ENCODE data around the gene SOSTDC1.
"Not testable (repeated sequence)": the region's sequence is repeated elsewhere in the genome, so short reads cannot be mapped to it uniquely, and the experiment has no call there.

SOSTDC1 gene

DNA sequence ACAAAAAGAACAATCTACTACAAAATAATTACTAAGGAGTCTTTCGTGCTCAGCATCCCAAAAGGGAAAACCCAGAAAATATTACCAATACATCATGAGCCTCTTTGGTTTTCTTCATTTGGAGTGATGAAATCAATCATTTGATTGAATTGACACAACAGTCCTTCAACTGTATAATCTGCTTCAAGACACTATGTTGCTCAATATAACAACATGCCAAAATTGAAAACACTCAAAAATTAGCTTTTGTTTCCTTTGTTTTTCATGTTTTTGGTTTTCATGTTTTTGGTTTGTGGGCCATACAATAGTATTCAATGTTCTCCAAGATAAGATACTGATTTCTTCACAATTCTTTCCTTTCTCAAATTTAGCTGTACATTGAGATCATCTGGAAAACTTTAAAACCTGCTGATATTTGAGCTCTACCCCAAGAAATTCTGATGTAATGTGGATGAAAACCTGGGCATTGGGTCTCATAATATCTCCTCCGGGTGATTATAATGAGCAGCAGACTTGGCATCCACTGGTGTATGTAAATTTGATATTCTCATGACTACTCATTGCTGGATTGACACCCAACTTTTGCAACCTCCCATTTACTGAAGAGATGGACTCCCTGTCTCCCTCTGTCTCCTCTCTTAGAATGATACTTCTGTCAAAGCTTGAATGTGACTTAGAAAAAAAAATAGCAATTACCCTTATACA lies 4.6 kb downstream of the SOSTDC1 start:
- no peak for DNase-seq

DNA sequence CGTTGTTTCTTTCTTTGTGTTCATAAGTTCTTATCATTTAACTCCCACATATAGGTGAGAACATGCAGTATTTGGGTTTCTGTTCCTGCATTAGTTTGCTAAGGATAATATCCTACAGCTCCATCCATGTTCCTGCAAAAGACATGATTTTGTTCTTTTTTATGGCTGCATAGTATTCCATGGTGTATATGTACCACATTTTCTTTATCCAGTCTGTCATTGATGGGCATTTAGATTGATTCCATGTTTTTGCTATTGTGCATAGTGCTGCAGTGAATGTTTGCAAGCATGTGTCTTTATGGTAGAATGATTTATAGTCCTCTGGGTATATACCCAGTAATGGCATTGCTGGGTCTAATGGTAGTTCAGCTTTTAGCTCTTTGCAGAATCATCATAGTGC lies 9.2 kb downstream of the SOSTDC1 start:
- DNase-seq, result not testable (repeated sequence)

DNA sequence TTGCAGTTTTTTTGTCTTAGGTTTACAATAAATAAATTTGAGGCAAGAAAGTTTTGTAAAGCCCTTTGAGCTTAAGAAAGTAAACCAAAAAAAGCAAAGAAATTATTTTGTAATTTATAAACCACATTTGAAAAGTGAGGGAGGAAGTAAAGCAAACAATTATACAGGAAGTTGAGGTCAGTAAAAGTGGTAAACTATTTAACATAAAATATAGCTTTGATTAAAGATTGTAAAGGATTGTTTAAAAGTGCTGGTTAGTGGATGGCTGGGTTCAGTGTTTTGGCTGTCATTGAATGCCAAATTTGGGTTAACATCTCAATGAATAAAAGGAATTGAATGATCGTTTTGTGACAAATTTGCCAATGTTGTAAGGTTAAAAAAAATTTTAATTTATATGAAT lies 9.9 kb downstream of the SOSTDC1 start:
- peak in 1 of 4 experiments; percentile 14 for DNase-seq

DNA sequence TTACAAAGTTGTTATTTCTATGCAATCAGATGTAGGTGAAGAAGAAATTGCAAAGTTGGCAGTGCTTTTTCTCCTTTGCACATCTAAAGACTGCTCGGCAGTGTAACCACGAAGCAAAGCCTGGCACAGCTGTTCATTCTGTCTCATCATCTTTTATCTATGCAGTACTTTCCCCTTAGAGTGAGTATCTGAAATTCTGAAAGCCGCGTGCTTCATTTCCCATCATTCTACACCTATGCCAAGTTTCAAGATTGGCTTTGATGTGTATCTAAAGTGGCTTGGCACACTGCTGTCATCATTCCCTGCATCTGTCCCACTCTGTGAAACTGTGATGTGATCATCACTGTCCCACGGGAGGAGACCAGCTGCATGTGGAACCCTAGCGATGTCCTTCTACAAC lies 15.2 kb downstream of the SOSTDC1 start:
- DNase-seq, result no peak

DNA sequence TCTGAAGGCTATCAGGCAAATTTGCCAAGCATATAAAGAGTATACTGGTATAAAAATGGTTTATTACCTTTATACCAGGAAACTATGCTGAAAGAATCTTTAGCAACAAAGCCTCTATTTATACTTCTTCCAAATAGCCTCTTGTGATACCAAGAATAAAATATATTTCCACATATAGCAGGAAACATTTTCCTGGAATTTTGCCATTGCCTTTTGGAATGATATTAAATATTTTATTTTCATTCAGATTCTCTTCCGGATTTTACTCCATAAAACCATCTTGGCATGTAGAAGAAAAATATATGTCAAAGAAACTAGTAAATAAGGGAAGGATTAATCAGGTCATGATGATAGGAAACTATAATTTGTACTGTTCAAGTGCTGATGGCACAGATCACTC lies 17.7 kb downstream of the SOSTDC1 start:
- DNase-seq, result no peak

DNA sequence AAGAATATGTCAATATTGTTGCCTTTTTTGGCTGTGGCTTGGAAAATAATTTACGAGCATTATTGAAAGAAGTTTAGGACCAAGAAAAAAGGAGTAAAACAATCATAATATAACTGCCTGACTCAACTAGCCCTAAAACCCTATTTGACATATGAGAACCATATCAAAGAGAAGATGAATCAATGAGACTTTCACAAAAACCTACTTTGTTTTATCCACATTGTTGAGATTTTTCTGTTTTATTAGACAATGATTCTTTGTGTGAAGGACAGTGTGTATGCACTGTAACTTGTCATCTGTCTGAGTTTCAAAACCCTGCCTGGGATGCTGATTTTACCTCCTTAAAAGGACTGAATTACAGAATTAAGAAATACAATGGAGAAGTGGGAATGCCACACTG lies 19.0 kb downstream of the SOSTDC1 start:
- no peak for DNase-seq

DNA sequence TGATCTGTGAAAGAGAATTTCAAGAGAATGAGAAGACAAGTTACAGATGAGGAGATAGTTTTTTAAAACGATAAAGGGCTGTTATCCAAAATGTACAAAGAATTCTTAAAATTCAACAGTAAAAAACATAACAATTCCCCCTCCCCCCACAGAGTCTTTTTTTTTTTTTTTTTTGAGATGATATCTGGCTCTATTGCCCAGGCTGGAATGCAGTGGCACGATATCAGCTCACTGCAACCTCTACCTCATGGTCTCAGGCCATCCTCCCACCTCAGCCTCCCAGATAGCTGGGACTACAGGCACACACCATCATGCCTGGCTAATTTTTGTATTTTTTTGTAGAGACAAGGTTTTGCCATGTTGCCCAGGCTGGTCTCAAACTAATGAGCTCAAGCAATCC lies 21.7 kb downstream of the SOSTDC1 start:
- DNase-seq, result not testable (repeated sequence)

DNA sequence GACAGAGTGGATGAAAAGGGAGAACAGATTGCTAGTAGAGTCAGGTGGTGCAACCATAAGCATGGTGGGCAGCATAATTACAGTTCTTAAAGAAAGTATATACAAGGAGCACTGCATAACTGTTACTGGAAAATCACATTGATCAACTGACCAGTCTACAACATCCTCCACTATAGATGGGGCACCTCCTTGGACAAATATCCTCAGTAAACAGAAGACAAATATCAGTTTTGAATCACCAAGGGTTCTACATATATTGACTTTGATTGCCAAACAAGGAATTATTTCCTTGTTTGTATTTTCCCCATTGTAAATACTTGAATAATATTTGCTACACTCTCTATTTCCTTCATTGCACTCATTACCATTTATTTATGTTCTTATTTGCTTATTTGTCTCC lies 26.6 kb downstream of the SOSTDC1 start:
- no peak for DNase-seq

DNA sequence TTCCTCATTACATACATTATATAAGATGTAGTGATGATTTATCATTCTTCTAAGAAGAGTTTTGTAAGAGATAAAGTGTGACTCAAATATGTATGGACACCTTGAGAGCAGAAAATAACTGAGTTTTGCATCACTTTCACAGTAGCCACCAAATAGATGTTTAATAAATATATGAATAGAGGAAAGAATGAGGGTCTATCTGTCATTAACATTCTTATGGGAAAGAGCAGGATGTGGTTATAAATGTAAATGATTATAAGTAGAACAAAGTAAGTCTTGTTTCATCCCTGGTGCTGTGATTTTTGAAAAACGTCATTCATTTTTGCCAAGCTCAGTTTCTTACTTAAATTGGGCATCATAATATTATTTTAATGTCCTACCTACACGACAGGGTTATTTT lies 29.2 kb downstream of the SOSTDC1 start:
- no peak for DNase-seq

DNA sequence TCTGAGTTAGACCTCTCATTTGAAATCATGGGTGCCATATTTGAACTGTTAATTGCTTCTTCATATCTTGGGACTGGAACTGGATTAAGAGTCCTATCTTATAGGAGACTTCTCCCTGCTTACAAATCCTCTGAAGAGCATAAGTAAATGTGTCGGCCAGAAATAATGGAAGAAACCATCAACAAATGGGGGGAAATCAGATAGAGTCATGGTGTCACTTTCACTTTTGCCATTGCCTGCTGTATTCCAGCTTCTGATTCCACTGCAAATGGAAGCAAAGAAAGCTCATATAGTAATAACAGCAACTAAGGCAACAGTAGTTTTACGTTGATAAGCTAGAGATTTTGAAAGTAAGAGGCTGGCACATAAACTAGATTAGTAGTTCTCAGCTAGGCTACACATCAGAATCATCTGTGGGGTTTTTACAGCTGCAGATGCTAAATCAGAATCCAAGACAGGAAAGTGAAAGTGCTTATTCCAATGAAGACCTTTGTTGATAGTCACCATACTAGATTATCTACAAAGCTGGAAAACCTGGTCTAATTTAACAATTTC lies 31.9 kb downstream of the SOSTDC1 start:
- DNase-seq, result no peak

DNA sequence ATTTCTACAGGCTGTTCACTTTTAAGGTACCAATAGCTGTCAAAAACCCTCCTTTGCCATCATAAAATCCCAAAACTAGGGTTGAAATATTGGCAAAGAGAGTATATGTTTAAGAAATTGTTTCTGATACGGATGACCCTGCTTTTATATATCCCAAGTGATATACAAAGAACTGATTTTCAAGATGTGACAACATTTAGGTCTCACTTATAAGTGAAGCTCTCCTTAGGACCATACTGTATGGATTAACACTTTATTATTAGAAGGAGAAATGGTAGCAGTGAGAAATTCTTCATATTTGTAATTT lies 33.2 kb downstream of the SOSTDC1 start:
- DNase-seq, result no peak

DNA sequence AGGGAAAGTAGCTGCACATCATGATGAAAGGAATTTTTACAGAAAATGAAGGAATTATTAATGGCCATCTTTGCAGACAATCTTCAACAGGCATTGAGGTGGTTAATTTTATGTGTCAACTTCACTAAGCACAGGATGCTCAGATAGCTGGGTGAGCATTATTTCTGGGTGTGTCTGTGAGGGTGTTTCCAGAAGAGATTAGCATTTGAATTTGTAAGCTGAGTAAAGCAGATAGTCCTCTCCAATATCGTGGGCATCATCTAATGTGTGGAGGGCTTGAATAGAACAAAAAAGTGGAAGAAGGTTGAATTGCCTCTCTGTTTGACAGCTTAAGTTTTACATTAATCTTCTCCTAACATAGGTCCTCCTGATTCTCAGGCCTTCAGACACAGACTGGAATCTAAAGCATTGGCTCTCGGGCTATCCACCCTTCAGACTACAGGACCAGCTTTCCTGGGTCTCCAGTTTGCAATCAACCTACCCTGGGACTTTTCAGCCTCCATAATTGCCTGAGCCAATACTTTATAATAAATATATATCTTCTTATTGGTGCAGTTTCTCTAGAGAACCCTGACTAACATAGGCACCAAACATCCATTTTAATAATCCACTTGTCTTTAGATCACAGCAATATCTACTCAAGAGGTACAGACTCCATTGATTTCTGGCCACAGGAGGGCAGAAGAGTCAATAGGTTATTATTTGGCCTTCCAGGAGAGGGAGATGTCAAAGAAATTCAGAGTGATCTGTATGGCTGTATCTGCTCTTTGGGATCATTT lies 33.7 kb downstream of the SOSTDC1 start:
- DNase-seq, result peak in 3 of 4 experiments; percentile 31 to 51 (median 35)

DNA sequence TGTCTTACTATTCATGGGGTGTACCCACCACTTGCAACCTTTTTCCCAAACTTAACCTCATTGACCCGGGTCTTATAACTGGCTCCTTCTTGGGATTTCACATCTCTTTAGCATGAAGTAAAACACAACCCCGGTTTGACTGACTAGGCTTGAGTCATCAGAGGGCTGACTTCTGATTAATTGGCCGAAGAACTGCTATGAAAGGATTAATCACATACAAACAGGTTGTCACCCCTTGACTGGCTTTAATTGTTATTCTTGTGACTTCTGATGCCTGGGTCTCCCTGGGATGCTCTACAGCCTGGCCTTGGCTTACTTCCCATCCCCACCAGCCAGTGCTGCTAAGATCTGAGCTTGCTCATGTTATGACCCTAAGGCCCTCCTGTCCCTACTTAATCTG lies 35.4 kb downstream of the SOSTDC1 start:
- no peak for DNase-seq

DNA sequence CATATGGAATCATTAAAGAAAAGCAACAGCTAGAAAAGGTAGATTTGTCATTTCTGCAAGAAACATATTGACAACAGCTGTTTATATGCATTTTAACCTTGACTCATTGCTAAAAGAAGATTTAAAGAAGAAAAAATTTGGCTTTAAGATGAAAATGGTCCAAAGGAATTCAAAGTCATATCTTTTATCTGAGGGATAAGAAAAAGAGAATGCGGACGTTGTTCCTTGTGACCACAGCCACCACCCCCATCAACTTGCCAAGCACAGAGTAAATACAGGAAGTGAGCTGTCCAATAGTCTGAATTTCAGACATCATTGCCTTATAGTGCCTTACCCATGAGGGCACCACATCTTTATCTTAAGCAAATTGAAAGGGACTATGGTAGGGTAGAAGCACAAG lies 36.9 kb downstream of the SOSTDC1 start:
- peak; percentile 16 to 65 (median 40) for DNase-seq

DNA sequence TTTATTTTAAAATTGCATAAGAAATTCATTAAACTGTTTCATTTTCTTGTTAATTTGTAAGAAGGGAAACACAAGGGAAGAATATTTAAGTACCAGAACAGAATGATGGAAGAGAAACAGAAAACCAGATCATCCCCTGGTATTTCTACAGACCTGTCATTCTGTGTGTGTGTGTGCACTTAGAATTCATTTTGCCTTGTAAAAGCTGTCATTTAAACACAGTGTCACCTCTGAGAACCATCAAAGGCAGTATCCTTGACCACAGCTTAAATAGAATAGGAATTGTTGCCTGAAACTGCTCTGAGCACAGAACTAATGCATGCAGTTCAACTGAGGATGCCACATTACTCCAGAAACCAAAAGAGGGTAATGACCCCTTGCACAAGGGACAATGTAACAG lies 37.4 kb downstream of the SOSTDC1 start:
- no peak for DNase-seq

DNA sequence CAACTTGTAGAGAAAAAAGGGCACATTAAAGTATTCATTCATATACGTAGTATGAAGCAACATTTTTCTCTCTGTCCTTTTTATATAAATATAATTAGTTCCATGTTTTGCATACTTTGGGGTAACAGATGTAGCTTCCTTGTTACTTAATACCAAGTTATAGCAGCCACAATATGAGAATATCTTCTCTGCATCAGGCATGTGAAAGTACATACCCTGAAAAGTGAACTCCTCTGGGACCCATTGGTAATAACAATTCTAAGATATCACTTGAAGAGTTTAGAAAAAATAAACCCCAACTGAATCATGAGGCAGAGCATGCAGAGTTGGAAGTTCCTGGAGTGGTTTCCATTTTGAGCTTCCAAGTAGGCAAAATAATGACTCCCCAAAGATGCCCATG lies 41.8 kb downstream of the SOSTDC1 start:
- no peak for DNase-seq

DNA sequence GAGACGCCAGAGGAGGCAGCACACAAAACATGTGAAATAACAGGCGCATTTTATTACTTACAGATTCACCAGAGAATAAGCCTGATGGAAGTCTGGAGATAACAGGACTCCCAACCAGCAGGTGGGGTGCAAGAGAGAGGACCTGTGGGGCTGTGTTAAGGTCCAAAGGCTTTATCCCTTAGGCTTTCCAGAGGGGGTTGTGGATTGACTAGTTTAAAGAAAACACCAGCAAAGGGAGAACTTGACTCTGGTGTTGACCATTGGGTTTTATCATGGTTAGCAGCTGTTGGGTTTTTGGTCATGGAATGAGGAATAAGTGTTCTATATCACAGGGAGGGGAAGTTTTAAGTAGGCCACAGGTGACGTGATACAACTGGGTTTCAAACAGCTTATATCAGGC lies 42.6 kb downstream of the SOSTDC1 start:
- DNase-seq, result no peak

DNA sequence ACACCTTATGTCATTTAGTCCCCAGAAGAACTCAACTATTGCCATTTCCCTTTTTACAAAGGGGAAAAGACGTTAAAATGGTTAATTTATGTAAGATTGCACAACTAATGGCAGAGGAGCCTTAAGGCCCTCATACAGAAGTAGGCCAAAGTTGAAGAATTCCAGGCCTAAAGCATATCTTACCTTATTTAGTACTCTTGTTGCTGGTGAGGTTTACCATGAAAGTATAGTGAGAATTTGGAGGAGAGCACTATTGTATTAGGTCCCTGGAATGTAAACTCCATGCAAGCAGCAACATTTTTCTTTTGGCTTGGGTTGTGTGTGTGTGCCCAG lies 43.5 kb downstream of the SOSTDC1 start:
- DNase-seq, result peak in 1 of 4 experiments; percentile 16

DNA sequence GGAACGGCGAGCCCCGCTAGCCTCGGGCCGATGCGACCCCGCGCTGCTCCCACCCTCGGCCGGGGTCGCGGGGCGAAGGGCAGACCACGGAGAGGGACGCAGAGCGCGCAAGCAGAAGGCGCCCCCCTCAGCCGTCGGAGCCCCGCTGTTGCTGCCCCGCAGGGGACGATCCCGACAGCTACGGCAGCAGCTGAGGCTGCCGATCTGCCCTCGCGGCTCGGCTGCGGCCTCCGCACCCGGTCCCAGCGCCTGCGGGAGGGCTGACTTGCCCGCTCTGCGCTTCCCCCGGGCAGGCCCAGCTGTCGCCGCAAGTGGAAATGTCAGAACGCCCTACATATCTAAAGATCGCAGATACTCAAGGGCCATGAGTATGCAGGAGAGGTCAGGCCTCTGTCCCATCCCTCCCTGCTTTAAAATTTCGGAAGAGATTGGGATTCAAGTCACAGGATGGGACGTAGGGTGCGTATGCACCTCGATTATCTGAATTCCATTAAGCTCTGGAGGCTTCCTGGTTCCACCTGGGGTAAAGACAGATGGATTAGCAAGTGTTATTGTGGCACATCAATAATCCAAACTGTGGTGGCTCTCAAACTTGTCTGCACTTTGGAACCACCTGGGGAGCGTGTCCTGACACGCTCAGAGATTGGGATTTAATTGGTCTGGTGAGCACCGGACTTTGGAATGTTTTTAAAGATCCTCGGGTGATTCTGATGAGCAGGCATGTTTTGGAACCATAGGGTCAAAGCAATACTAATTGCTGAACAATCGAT lies 44.0 kb downstream of the SOSTDC1 start, which contains the start of gene CRPPA:
Gene CRPPA (minus strand): TSS at position 206 of the 770 bp plus-strand sequence. CDS start 216 bp downstream, outside the sequence.
- peak in 3 of 4 experiments; percentile 15 to 54 (median 46) for DNase-seq

DNA sequence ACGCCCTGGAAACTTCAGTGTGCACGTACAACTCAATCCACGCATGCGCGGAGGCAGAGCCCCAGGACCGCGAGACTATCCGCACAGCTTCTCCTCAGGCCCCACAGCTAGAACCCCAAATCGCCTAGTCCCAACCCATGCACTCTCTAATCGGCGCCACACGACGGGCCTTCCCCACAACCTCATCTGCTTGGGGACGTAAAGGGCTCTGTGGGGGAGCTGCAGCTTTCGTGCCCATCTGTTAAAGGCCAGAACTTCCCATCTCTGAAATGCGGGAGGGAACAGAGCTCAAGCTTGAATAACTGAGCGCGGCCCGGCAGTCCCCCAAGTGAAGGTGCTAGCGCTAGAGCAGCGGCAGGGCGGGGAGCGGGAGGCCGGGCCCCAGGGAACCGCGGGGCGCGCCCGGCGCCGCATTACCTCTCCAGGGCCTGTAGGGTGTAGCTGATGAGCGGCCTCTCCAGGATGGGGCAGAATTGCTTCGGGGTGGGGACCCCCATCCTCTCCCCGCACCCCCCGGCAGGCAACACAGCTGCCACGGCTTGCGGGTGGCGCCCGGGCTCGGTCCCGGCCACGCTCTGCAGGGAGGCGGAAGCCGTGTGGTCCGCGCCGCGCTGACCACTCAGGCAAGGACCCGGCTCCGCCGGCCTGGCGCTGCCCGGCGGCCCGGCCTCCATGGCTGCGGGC lies 44.7 kb downstream of the SOSTDC1 start:
- DNase-seq, result peak; percentile 84 to 92 (median 88)

DNA sequence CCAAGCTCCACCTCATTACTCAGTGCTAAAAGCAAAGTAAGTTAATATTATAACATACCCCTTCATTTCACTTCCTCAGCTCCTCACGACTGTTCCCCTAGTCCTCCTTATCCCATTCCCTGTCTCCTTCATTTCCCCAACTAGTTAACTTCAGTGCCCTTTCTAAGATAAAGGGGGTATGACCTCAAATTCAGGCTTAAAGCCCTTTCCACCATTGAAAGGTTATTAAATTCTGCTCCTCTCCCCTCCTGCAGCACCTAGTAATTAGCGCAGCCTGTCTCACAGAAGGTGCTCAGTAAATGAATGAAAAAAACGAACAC lies 45.2 kb downstream of the SOSTDC1 start:
- DNase-seq, result no peak

DNA sequence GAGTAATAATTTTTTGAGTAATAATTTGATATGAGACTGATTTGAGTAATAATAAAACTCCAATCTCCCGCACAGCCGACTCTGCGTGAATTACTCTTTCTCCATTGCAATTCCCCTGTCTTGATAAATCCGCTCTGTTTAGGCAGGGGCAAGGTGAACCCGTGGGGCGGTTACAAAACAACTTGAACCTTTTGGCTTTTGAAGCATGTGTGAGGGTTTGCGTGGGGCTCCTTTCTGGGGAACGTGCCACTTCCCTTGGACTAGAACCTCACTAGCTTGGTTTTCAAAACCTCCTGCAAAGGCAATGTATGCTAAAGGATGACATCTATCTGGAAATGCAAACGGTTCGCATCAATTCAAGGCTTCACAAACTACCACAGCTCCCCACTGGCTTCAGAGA lies 45.7 kb downstream of the SOSTDC1 start:
- no peak for DNase-seq

DNA sequence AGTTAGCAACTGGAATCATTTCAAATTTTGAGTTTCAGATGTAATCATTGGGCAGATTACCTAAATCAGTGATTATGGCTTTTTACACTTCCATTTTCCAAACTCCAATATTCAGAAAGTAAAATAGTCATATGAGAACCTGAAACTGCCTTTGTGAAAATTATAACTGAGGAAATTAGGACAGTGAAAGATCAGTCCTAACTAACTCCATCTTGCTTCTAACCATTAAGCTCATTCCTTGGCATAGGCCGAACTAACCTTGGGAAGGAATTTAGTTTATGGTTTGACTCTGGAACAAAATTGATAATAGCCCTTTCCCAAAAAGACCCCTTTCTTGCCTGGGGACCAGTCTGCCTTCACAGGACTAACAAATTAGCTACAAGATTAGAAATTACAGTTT lies 46.4 kb downstream of the SOSTDC1 start:
- DNase-seq, result no peak

Measured in suppressor macrophage (primary cell).